ENCODE data around the gene GDF10.

The GDF10 gene, protein sequence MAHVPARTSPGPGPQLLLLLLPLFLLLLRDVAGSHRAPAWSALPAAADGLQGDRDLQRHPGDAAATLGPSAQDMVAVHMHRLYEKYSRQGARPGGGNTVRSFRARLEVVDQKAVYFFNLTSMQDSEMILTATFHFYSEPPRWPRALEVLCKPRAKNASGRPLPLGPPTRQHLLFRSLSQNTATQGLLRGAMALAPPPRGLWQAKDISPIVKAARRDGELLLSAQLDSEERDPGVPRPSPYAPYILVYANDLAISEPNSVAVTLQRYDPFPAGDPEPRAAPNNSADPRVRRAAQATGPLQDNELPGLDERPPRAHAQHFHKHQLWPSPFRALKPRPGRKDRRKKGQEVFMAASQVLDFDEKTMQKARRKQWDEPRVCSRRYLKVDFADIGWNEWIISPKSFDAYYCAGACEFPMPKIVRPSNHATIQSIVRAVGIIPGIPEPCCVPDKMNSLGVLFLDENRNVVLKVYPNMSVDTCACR

DNA sequence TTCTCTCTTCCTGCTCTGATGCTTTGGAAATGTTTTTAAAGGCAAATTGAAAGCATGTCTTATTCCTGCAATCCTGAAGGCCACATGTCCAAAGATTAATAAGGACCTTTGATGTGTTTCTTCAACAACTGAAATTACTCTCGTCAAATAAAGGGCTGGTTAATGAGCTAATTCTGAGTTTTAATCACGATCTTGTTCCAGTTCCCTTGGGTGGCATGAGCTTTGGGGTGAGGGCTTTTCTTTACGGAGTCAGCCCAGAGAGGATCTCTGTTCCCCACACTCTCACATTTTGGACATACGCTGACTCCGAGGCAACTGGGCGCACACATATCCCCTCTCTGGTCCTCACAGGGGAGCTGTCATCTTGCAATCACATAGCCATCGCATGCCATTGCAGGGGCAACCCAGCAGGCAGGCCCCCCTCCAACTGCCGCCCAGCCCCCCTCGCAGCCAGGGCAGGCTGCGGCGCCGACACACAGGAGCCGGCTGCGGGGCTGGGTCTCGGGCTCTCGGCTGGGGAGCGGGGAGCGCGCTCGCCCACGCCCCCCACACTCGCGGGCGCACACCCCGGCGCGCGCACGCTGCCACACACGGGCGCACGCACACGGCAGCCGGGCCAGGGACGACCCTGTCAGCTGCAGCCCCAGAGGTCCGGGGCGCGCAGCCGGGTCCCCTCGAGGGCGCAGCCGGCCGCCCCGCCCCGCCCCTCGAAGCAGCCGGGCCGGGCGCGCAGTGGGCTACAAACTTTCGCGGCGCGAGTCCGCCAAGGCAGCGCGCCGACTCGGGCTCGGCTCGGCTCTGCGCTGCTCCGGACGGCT, at the start of gene GDF10:
GDF10 (plus strand) TSS at position 587 of the 818 bp plus-strand sequence. CDS start 455 bp downstream, outside the sequence.
- peak in 1 of 3 experiments; percentile 26 for DNase-seq (ENCODE audit: low read depth in 3 of 3)

- no peak for DNase-seq (ENCODE audit: low read depth in 3 of 3)
Observed at GRCh38 chr10:47252093-47252780, 47.8 kb upstream of the GDF10 start.

GRCh38 chr10:47253030-47253637, 46.9 kb upstream of the GDF10 start:
- no peak for DNase-seq (ENCODE audit: low read depth in 3 of 3)

GRCh38 chr10:47253651-47254375, 46.2 kb upstream of the GDF10 start:
- DNase-seq (ENCODE audit: low read depth in 3 of 3): no peak

DNA sequence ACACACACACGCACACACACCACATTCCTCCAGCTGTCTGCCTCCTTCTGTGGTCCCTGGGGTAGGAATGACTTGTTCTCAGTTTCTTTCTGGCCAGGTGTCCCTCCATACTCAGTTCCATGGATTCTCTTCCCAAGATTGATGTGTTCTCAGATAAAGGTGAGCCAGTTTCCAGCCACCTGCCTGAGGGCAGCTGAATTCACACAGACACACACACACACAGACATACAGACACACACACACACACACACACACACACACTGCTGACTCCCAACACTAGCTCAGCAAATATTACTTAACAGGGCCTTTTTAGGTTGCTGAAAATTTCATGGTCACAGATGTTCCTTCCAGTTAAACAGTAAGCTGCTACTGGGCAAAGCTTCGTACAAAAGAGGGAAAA, 45.4 kb upstream of the GDF10 start:
- DNase-seq (ENCODE audit: low read depth in 3 of 3): no peak

- DNase-seq (ENCODE audit: low read depth in 3 of 3): no peak
Observed at GRCh38 chr10:47255033-47255813, 44.8 kb upstream of the GDF10 start.

- DNase-seq (ENCODE audit: low read depth in 3 of 3): no peak
Observed at GRCh38 chr10:47255866-47256265, 44.1 kb upstream of the GDF10 start.

DNA sequence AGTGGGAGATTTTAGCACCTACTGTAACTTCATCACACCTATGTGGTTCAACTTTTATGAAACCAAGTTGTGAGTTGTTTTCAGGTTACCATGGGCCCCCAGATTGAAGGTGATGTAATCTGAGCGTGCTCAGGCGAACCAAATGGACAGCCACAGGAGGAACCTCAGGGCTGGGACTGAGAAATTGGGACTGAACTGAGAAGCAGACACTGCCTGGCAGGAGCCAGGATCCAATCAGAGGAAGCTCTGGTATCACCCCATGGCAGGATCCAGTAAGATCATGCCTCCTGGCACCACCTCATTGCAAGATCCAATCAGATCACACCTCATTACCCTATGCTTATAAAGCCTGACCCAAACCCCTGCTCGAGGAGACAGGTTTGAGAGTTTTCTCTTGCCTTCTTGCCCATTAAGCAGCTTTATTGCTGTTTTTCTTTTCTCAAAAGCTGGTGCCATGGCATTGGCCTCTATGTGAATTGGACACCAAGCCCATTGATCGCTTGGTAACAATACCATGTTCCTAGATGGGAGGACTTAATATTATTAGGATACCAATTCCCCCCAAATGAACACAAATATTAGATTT, 43.2 kb upstream of the GDF10 start:
- DNase-seq (ENCODE audit: low read depth in 3 of 3): no peak

GRCh38 chr10:47257396-47258120, 42.4 kb upstream of the GDF10 start:
- DNase-seq (ENCODE audit: low read depth in 3 of 3): no peak

DNA sequence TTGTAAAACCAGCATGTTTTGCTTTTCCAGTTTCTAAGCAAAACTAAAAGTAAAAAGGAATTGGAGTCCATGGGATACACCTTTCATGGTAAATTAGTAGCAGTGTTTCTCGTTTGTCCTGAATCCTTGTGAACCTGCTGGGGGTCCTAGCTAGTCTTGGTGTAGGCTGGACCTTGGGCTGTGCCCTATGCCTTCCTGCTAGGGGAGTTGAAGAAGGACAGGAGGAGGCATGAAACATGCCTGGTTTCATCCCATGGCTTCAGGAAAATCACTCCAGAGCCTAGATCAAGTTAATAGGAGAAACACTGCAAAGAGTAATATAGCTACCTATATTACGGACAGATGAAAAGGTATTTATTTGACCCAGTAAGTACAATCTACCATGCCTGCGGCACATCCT, 41.1 kb upstream of the GDF10 start:
- no peak for DNase-seq (ENCODE audit: low read depth in 3 of 3)

- DNase-seq (ENCODE audit: low read depth in 3 of 3): no peak
Observed at GRCh38 chr10:47259466-47259865, 40.5 kb upstream of the GDF10 start.

DNA sequence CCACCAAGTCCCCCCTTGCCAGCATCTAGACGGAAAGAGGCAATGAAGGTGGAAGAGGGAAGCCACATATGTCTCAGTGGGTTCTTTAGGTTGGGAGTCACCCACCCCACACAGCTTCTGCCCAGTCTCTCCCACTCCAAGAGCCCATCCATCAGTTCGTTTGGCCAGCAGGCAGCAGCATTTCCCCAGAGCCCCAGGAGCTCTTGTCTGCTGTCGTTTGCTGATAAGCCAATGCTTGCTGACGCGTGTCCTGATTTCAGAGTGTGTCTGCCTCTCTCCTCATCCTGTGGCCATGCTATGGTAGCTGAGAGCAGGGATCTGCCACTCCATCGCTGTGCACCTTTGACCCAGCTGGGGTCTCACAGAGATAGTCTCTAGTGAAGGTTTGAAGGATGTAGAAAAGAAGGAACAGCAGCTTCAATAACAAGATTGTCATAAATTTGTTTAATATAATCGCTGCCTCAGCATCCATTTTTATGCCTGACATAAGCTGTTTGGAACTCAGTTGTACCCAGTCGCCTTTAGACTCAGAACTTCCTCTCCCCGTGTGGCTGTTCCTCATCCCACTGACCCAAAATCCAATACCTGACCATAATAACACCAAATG, 39.4 kb upstream of the GDF10 start:
- DNase-seq (ENCODE audit: low read depth in 3 of 3): no peak

GRCh38 chr10:47261121-47261520, 38.9 kb upstream of the GDF10 start:
- peak in 2 of 3 experiments; percentile 13 to 16 for DNase-seq (ENCODE audit: low read depth in 3 of 3)

GRCh38 chr10:47261556-47261955, 38.4 kb upstream of the GDF10 start:
- no peak for DNase-seq (ENCODE audit: low read depth in 3 of 3)

GRCh38 chr10:47262606-47263533, 37.1 kb upstream of the GDF10 start:
- DNase-seq (ENCODE audit: low read depth in 3 of 3): no peak

DNA sequence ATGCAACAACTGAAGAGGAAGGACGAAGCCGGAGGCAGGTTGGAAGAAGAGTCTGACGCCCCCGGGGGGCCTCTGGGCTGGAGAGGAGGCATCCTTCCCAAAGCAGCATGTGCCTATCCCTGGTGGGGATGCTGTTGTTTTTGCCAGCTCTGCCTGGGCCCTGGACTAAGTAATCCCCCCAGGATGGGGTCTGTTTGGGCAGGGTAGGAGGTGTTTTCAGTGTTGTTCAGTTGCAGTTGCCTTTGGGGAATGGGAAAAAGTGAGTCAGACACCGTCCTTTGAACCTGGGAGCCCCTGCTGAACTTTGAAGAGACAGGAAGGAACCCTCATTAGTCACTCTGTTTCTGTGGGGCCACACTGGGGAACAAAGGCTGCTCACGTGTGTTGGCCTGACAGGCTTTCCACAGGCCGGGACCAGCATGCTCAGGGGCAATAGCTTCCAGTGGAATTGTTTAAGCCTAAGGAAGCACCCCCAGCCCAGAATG, 35.2 kb upstream of the GDF10 start:
- peak; percentile 29 to 67 (median 63) for DNase-seq (ENCODE audit: low read depth in 3 of 3)

GRCh38 chr10:47266602-47267001, 33.4 kb upstream of the GDF10 start:
- no peak for DNase-seq (ENCODE audit: low read depth in 3 of 3)

Measured in stimulated activated CD4-positive, alpha-beta T cell treated with anti-CD3 and anti-CD28 coated beads, TNF-alpha, amount 100 ng/mL, for 4 hours (primary cell).